NB4 (cell line): ENCODE measurements around the gene GNMT.

Source experiments
- CTCF ChIP-seq: IDR thresholded peaks from one replicate; pipeline ENCODE4 v1.5.1; 2012; ENCODE audit warnings: low read depth, low read length
- MAX ChIP-seq: IDR thresholded peaks from 2 replicates; pipeline ENCODE4 v1.6.1; 2011; ENCODE audit warnings: low read depth, low read length
- MYC ChIP-seq: IDR thresholded peaks from 2 replicates; pipeline ENCODE4 v1.6.1; 2011; ENCODE audit warnings: low read depth, low read length
- POLR2A ChIP-seq: IDR thresholded peaks from 2 replicates; pipeline ENCODE4 v1.6.1; 2011; ENCODE audit warnings: mild to moderate bottlenecking; ENCODE audit not compliant: insufficient read length; ENCODE audit errors: extremely low read depth

GRCh38 chr6:42961020-42961470 lies 491 bp downstream of the GNMT start:
- no peak for TF ChIP-seq POLR2A
- no peak for TF ChIP-seq CTCF
- no peak for TF ChIP-seq MYC
- no peak for TF ChIP-seq MAX
